IMR-90 (cell line): ENCODE measurements around the gene PPP3CA. TPM values are rescaled to one million over a fixed set of nuclear protein-coding genes. Genes with fewer than 3 reads are reported as not detected.

Source experiments
- ATAC-seq: fragments of 200-7000 bp; cut with Tn5 transposase; 2 replicates; pipeline ENCODE4 v1.9.1; 2020; ENCODE audit warnings: low read depth, mild to moderate bottlenecking, moderate library complexity
- BruUV-seq: library from RNA; stranded (reverse); fragments of 400-500 nt; replicated peaks from 2 replicates; lab custom pipeline; 2021; lab: Mats Ljungman, UMichigan
- CTCF ChIA-PET: fragments of 300-600 bp; formaldehyde crosslinking; extraction: SDS; loops from one replicate; lab custom pipeline; 2021; ENCODE audit warnings: antibody characterized with exemption; lab: Yijun Ruan, JAX
- POLR2A ChIA-PET: fragments of 300-600 bp; sonication (Branson Sonifier 250); formaldehyde crosslinking; loops from one replicate; lab custom pipeline; 2022; ENCODE audit warnings: antibody characterized with exemption; ENCODE audit not compliant: unreplicated experiment; lab: Charles Lee
- DNase-seq: peaks from one replicate; pipeline ENCODE4 v3.0.0; 2013
- H2AFZ ChIP-seq: replicated peaks from 2 replicates; pipeline ENCODE3; 2013; ENCODE audit warnings: low read length, mild to moderate bottlenecking; ENCODE audit not compliant: poor library complexity
- H2AK5ac ChIP-seq: 2 replicates; pipeline ENCODE4 v1.6.1; 2013; ENCODE audit warnings: low read depth, low read length, inconsistent platforms
- H2AK9ac ChIP-seq: replicated peaks from 2 replicates; pipeline ENCODE3; 2013; ENCODE audit warnings: mild to moderate bottlenecking, low read depth, low read length, moderate library complexity; ENCODE audit not compliant: poor library complexity
- H2BK120ac ChIP-seq: 2 replicates; pipeline ENCODE4 v1.6.1; 2013; ENCODE audit warnings: low read depth, low read length, inconsistent platforms
- H2BK15ac ChIP-seq: 3 replicates; pipeline ENCODE4 v1.6.1; 2013; ENCODE audit warnings: low read depth, low read length, inconsistent platforms
- H2BK20ac ChIP-seq: 2 replicates; pipeline ENCODE4 v1.6.1; 2013; ENCODE audit warnings: low read depth, mild to moderate bottlenecking, inconsistent platforms, low read length, moderate library complexity
- H2BK5ac ChIP-seq: 2 replicates; pipeline ENCODE4 v1.6.1; 2013; ENCODE audit warnings: mild to moderate bottlenecking, low read depth, low read length, inconsistent platforms; ENCODE audit not compliant: poor library complexity, severe bottlenecking
- H3K14ac ChIP-seq: replicated peaks from 2 replicates; pipeline ENCODE4 v1.6.1; 2013; ENCODE audit warnings: low read depth, low read length, inconsistent platforms
- H3K18ac ChIP-seq: 2 replicates; pipeline ENCODE4 v1.6.1; 2013; ENCODE audit warnings: low read depth, low read length, control low read depth
- H3K23ac ChIP-seq: 2 replicates; pipeline ENCODE4 v1.6.1; 2013; ENCODE audit warnings: low read depth, low read length, inconsistent platforms
- H3K27ac ChIP-seq: 2 replicates; pipeline ENCODE4 v1.5.1; 2013; ENCODE audit warnings: mild to moderate bottlenecking, control low read depth, low read length; ENCODE audit not compliant: insufficient read depth
- H3K27me3 ChIP-seq: 2 replicates; pipeline ENCODE4 v1.6.1; 2013; ENCODE audit warnings: low read length; ENCODE audit not compliant: control insufficient read depth, insufficient read depth
- H3K36me3 ChIP-seq: 2 replicates; pipeline ENCODE4 v1.6.1; 2013; ENCODE audit warnings: low read length, mixed read lengths; ENCODE audit not compliant: control insufficient read depth, insufficient read depth
- H3K4ac ChIP-seq: 2 replicates; pipeline ENCODE4 v1.6.1; 2013; ENCODE audit warnings: low read depth, low read length, inconsistent platforms
- H3K4me1 ChIP-seq: 2 replicates; pipeline ENCODE4 v1.6.1; 2013; ENCODE audit warnings: low read length, mixed read lengths; ENCODE audit not compliant: control insufficient read depth, insufficient read depth
- H3K4me2 ChIP-seq: 2 replicates; pipeline ENCODE4 v1.6.1; 2013; ENCODE audit warnings: low read depth, mild to moderate bottlenecking, control low read depth, low read length, moderate library complexity
- H3K4me3 ChIP-seq: 2 replicates; pipeline ENCODE4 v1.5.1; 2013; ENCODE audit warnings: low read depth, mild to moderate bottlenecking, control low read depth, low read length, moderate library complexity; ENCODE audit not compliant: insufficient read depth
- H3K56ac ChIP-seq: 2 replicates; pipeline ENCODE4 v1.6.1; 2013; ENCODE audit warnings: low read length, inconsistent platforms; ENCODE audit not compliant: insufficient read depth; ENCODE audit errors: extremely low read depth
- H3K79me1 ChIP-seq, 2 experiments: 2 replicates each; pipeline ENCODE4 v1.6.1; 2013; ENCODE audit warnings: low read length in 2 of 2, inconsistent platforms in 1 of 2, low read depth in 1 of 2
- H3K9ac ChIP-seq: 2 replicates; pipeline ENCODE4 v1.6.1; 2013; ENCODE audit warnings: low read depth, low read length, control low read depth
- H3K9me1 ChIP-seq: 2 replicates; pipeline ENCODE4 v1.6.1; 2013; ENCODE audit warnings: low read length, inconsistent platforms; ENCODE audit not compliant: insufficient read depth
- H3K9me3 ChIP-seq: 2 replicates; pipeline ENCODE4 v1.6.1; 2013; ENCODE audit warnings: low read length; ENCODE audit not compliant: control insufficient read depth, insufficient read depth
- H4K20me1 ChIP-seq: 2 replicates; pipeline ENCODE4 v1.6.1; 2013; ENCODE audit warnings: low read length, inconsistent platforms; ENCODE audit not compliant: insufficient read depth
- H4K5ac ChIP-seq: 2 replicates; pipeline ENCODE4 v1.6.1; 2013; ENCODE audit warnings: mild to moderate bottlenecking, low read depth, low read length, control low read depth
- H4K8ac ChIP-seq, 2 experiments: 2 replicates each; pipeline ENCODE4 v1.6.1; 2013; ENCODE audit warnings: low read depth in 2 of 2, low read length in 2 of 2, control low read depth in 1 of 2, inconsistent platforms in 1 of 2
- H4K91ac ChIP-seq: 2 replicates; pipeline ENCODE4 v1.6.1; 2013; ENCODE audit warnings: low read depth, low read length, inconsistent platforms; ENCODE audit not compliant: insufficient read depth
- CTCF ChIP-seq: conservative IDR thresholded peaks from 2 replicates; pipeline ENCODE4 v1.5.1; 2012; ENCODE audit warnings: mild to moderate bottlenecking, low read depth, low read length, improper control_type of control experiment
- ELK1 ChIP-seq: fragments of 150-350 bp; IDR thresholded peaks from 2 replicates; pipeline ENCODE4 v1.6.1; 2016; ENCODE audit warnings: low read depth, mild to moderate bottlenecking, low read length, moderate library complexity, borderline replicate concordance
- FOS ChIP-seq: fragments of 150-350 bp; IDR thresholded peaks from 2 replicates; pipeline ENCODE4 v1.6.1; 2016; ENCODE audit warnings: low read depth, low read length
- MAZ ChIP-seq: IDR thresholded peaks from 2 replicates; pipeline ENCODE4 v1.6.1; 2012; ENCODE audit warnings: low read depth, mild to moderate bottlenecking, low read length, improper control_type of control experiment, moderate library complexity, borderline replicate concordance
- MXI1 ChIP-seq: IDR thresholded peaks from 2 replicates; pipeline ENCODE4 v1.6.1; 2012; ENCODE audit warnings: low read depth, mild to moderate bottlenecking, low read length, moderate library complexity, borderline replicate concordance
- RFX5 ChIP-seq: IDR thresholded peaks from 2 replicates; pipeline ENCODE4 v1.8.0; 2012; ENCODE audit warnings: low read depth, mild to moderate bottlenecking, low read length, moderate library complexity
- SMC3 ChIP-seq: fragments of 150-350 bp; IDR thresholded peaks from 2 replicates; pipeline ENCODE4 v1.6.1; 2016; ENCODE audit warnings: low read depth, mild to moderate bottlenecking, antibody characterized with exemption, low read length, moderate library complexity
- USF2 ChIP-seq: fragments of 150-350 bp; IDR thresholded peaks from 2 replicates; pipeline ENCODE4 v1.6.1; 2017; ENCODE audit warnings: mild to moderate bottlenecking, antibody characterized with exemption, low read length, low read depth
- dilution Hi-C: fragments of 300-500 bp; cut with HindIII; formaldehyde crosslinking; loops from one replicate; pipeline ENCODE4 v1.14.3; 2018; ENCODE audit warnings: low sequenced_read_pairs; ENCODE audit not compliant: unreplicated experiment
- in situ Hi-C: fragments of 300-500 bp; cut with MboI; formaldehyde crosslinking; loops from 3 replicates; pipeline ENCODE4 v1.14.3; 2019; ENCODE audit warnings: low sequenced_read_pairs, inconsistent platforms, mixed read lengths
- intact Hi-C: fragments of 100-400 bp; cut with micrococcal nuclease; formaldehyde crosslinking; loops from 2 replicates; pipeline ENCODE4 v1.10.0; 2022
- polyA plus RNA-seq, 3 experiments: library from polyadenylated mRNA; depleted of rRNA; stranded (reverse); fragments of >200 nt; gene quantifications; 2 replicates each; pipeline ENCODE4 v1.2.3, GENCODE V29; 2012; ENCODE audit warnings: low replicate concordance in 1 of 3
- total RNA-seq: library from RNA; depleted of rRNA; stranded (reverse); fragments of >200 nt; gene quantifications from 2 replicates; pipeline ENCODE4 v1.2.3, GENCODE V29; 2012

The PPP3CA gene
- total and polyA plus RNA-seq, 2 of the 4 experiments (the other 2 are of a cell fraction) = 14.5 to 48.6 TPM

GRCh38 chr4:101366331-101366730 lies 19.0 kb upstream of the PPP3CA start:
- peak overlapping the region; percentile 95; the same call in 1 of the 2 replicates for H4K5ac ChIP-seq
- H3K4ac ChIP-seq = no peak overlapping the region; the same call in 1 of the 2 replicates
- H2BK120ac ChIP-seq = peak overlapping the region; percentile 89; the same call in 1 of the 2 replicates
- CTCF ChIA-PET = interaction anchor here (0.6 kb wide), 1 partner anchor 353 kb away, joined by 4 read pairs; no protein-coding TSS in a partner anchor
- H3K27me3 ChIP-seq = no peaks in the 10 kb centered on the region
- H2BK15ac ChIP-seq = 0 out of 3 replicates have a peak overlapping the region, but pooled peaks have one; percentile 47
- H2BK20ac ChIP-seq = peak overlapping the region; percentile 83
- DNase-seq (peak; percentile 54), ATAC-seq (peak; percentile 55)
- H2AK9ac ChIP-seq = no peak overlapping the region
- H3K36me3 ChIP-seq = no peaks in the 10 kb centered on the region
- H4K91ac ChIP-seq = no peak overlapping the region
- peak overlapping the region in 1 of 2 experiments; percentile 75; a peak in 1 of 4 replicates for H4K8ac ChIP-seq
- H2BK5ac ChIP-seq = peak overlapping the region; percentile 93
- H3K9ac ChIP-seq = no peak overlapping the region
- TF ChIP-seq SMC3 (no peak), MXI1 (no peak), USF2 (no peak), CTCF (no peak), RFX5 (no peak), FOS (no peak), ELK1 (no peak), MAZ (no peak)
- H3K9me3 ChIP-seq = peaks cover 2% of the 10 kb centered on the region
- H3K79me1 ChIP-seq = no peaks in the 10 kb centered on the region
- H3K4me3 ChIP-seq = no peak overlapping the region
- dilution Hi-C loops = no loop called here
- no peak overlapping the region for H2AK5ac ChIP-seq
- H3K9me1 ChIP-seq = no peaks in the 10 kb centered on the region
- H3K18ac ChIP-seq = peak overlapping the region; percentile 22; the same call in 1 of the 2 replicates
- H4K20me1 ChIP-seq = no peaks in the 10 kb centered on the region
- intact Hi-C loops = no loop called here
- peaks cover 7% of the 10 kb centered on the region for H3K4me1 ChIP-seq
- no peak overlapping the region for H3K27ac ChIP-seq
- in situ Hi-C loops = no loop called here
- H3K23ac ChIP-seq = no peak overlapping the region
- no peak overlapping the region for H3K14ac ChIP-seq
- H2AFZ ChIP-seq = no peak overlapping the region
- H3K4me2 ChIP-seq = no peak overlapping the region
- H3K56ac ChIP-seq = no peak overlapping the region
- no TSS peak for BruUV-seq
- POLR2A ChIA-PET = interaction anchor here (1.3 kb wide), 1 partner anchor 19 kb away, joined by 5 read pairs; the partner anchor contains the start of gene PPP3CA
